Mesendoderm (in vitro differentiated cells): Measurements from ENCODE around the gene HTT.

Experiments
- DNase-seq: peaks from one replicate; pipeline ENCODE4 v3.0.0; 2013
- H2AK5ac ChIP-seq: 2 replicates; pipeline ENCODE4 v1.6.1; 2013; ENCODE audit warnings: low read length, inconsistent platforms
- H2BK120ac ChIP-seq: 2 replicates; pipeline ENCODE4 v1.6.1; 2013; ENCODE audit warnings: low read depth, mild to moderate bottlenecking, low read length, moderate library complexity, mixed read lengths
- H2BK15ac ChIP-seq: replicated peaks from 2 replicates; pipeline ENCODE4 v1.6.1; 2013; ENCODE audit warnings: low read depth, mild to moderate bottlenecking, moderate library complexity
- H2BK5ac ChIP-seq: 2 replicates; pipeline ENCODE4 v1.6.1; 2013; ENCODE audit warnings: low read length, inconsistent platforms
- H3K18ac ChIP-seq: 2 replicates; pipeline ENCODE4 v1.6.1; 2013; ENCODE audit warnings: mild to moderate bottlenecking, low read length, mixed read lengths
- H3K23ac ChIP-seq: one replicate; pipeline ENCODE4 v1.6.1; 2013; ENCODE audit warnings: low read length
- H3K27ac ChIP-seq: 2 replicates; pipeline ENCODE4 v1.5.1; 2013; ENCODE audit warnings: low read depth, mild to moderate bottlenecking, inconsistent platforms, low read length, moderate library complexity
- H3K27me3 ChIP-seq: 2 replicates; pipeline ENCODE4 v1.6.1; 2013; ENCODE audit warnings: low read length, control low read depth, mild to moderate bottlenecking, inconsistent platforms; ENCODE audit not compliant: insufficient read depth, poor library complexity
- H3K36me3 ChIP-seq: 2 replicates; pipeline ENCODE4 v1.6.1; 2013; ENCODE audit warnings: low read length, inconsistent platforms; ENCODE audit not compliant: control insufficient read depth, insufficient read depth
- H3K4ac ChIP-seq: one replicate; pipeline ENCODE4 v1.6.1; 2013; ENCODE audit warnings: low read depth, mild to moderate bottlenecking, low read length, moderate library complexity
- H3K4me1 ChIP-seq: 2 replicates; pipeline ENCODE4 v1.6.1; 2013; ENCODE audit warnings: low read depth, low read length, inconsistent platforms; ENCODE audit not compliant: control insufficient read depth
- H3K4me2 ChIP-seq: 2 replicates; pipeline ENCODE4 v1.6.1; 2013; ENCODE audit warnings: low read length
- H3K4me3 ChIP-seq: 2 replicates; pipeline ENCODE4 v1.5.1; 2013; ENCODE audit warnings: mild to moderate bottlenecking, low read length
- H3K56ac ChIP-seq: one replicate; pipeline ENCODE4 v1.6.1; 2013; ENCODE audit warnings: low read length
- H3K79me1 ChIP-seq: 2 replicates; pipeline ENCODE4 v1.6.1; 2013; ENCODE audit warnings: low read length, inconsistent platforms
- H3K79me2 ChIP-seq: 2 replicates; pipeline ENCODE4 v1.6.1; 2013; ENCODE audit warnings: mild to moderate bottlenecking, low read length; ENCODE audit not compliant: control insufficient read depth, insufficient read depth
- H3K9ac ChIP-seq: 2 replicates; pipeline ENCODE4 v1.6.1; 2013; ENCODE audit warnings: low read length, inconsistent platforms
- H4K5ac ChIP-seq: one replicate; pipeline ENCODE4 v1.6.1; 2013; ENCODE audit warnings: low read length
- H4K8ac ChIP-seq: one replicate; pipeline ENCODE4 v1.6.1; 2013; ENCODE audit warnings: low read depth, mild to moderate bottlenecking, control low read depth, low read length, moderate library complexity
- WGBS: extraction: QIAGEN DNeasy Blood & Tissue Kit; methylation state at CpG from one replicate; pipeline ENCODE4 v1.1.7; 2013; ENCODE audit warnings: low lambda C conversion rate, missing lambda C conversion rate; ENCODE audit not compliant: insufficient coverage; ENCODE audit errors: extremely low coverage; 5-methylcytosine and 5-hydroxymethylcytosine counted together

The HTT gene

GRCh38 chr4:3241898-3242524 is 167.5 kb downstream of the HTT start:
- Histone ChIP-seq H4K5ac (no peak overlapping the region), H3K4me2 (no peak overlapping the region), H4K8ac (no peak overlapping the region), H2BK120ac (no peak overlapping the region), H2BK15ac (no peak overlapping the region), H3K23ac (no peak overlapping the region), H3K79me2 (no peaks in the 10 kb centered on the region), H2BK5ac (no peak overlapping the region), H3K27ac (no peak overlapping the region), H3K56ac (no peak overlapping the region), H3K4ac (no peak overlapping the region), H3K36me3 (peaks cover 1% of the 10 kb centered on the region), H3K27me3 (no peaks in the 10 kb centered on the region), H3K79me1 (no peaks in the 10 kb centered on the region), H3K4me3 (no peak overlapping the region), H3K9ac (no peak overlapping the region), H3K4me1 (no peaks in the 10 kb centered on the region), H2AK5ac (no peak overlapping the region), H3K18ac (no peak overlapping the region)
- no peak for DNase-seq
- WGBS, result no CpG with 5 or more reads among the region's 17 CpGs

DNA sequence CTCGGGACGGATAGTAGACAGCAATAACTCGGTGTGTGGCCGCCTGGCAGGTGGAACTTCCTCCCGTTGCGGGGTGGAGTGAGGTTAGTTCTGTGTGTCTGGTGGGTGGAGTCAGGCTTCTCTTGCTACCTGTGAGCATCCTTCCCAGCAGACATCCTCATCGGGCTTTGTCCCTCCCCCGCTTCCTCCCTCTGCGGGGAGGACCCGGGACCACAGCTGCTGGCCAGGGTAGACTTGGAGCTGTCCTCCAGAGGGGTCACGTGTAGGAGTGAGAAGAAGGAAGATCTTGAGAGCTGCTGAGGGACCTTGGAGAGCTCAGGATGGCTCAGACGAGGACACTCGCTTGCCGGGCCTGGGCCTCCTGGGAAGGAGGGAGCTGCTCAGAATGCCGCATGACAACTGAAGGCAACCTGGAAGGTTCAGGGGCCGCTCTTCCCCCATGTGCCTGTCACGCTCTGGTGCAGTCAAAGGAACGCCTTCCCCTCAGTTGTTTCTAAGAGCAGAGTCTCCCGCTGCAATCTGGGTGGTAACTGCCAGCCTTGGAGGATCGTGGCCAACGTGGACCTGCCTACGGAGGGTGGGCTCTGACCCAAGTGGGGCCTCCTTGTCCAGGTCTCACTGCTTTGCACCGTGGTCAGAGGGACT is 168.8 kb downstream of the HTT start:
- no peak overlapping the region for H2BK15ac ChIP-seq
- H4K5ac ChIP-seq, result no peak overlapping the region
- no peak overlapping the region for H3K9ac ChIP-seq
- no peaks in the 10 kb centered on the region for H3K79me1 ChIP-seq
- H3K4me3 ChIP-seq, result no peak overlapping the region
- H3K27me3 ChIP-seq, result no peaks in the 10 kb centered on the region
- H3K23ac ChIP-seq, result no peak overlapping the region
- no peak for DNase-seq
- no peak overlapping the region for H3K27ac ChIP-seq
- no peak overlapping the region for H3K18ac ChIP-seq
- no peak overlapping the region for H2AK5ac ChIP-seq
- H3K4ac ChIP-seq, result no peak overlapping the region
- no peak overlapping the region for H4K8ac ChIP-seq
- H3K79me2 ChIP-seq, result no peaks in the 10 kb centered on the region
- no peak overlapping the region for H2BK5ac ChIP-seq
- no peak overlapping the region for H3K56ac ChIP-seq
- no peak overlapping the region for H3K4me2 ChIP-seq
- H2BK120ac ChIP-seq, result no peak overlapping the region
- no CpG with 5 or more reads among the region's 23 CpGs for WGBS
- H3K4me1 ChIP-seq, result no peaks in the 10 kb centered on the region
- H3K36me3 ChIP-seq, result peaks cover 1% of the 10 kb centered on the region

DNA sequence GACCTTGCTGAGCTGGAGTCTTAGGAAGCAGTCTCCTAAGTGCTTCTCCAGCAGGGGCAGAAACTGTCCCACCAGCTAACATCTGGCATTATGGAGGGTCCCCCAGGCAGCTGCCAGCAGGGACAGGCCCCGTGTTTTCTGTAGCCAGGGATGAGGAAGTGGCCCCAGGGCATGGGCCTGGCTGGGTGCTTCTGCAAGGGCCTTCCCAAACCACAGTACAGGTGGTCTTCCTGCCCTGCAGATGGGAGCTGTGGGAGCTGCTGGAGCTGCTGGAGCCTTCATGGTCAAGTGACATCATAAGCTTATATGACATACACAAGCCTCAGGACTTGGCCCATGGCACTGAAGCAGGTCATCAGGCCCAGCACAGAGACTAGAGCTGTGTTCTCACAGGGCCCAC is 169.5 kb downstream of the HTT start:
- H3K27ac ChIP-seq, result no peak overlapping the region
- H3K36me3 ChIP-seq, result peaks cover 1% of the 10 kb centered on the region
- DNase-seq, result no peak
- no peak overlapping the region for H2AK5ac ChIP-seq
- no peaks in the 10 kb centered on the region for H3K79me1 ChIP-seq
- H3K56ac ChIP-seq, result no peak overlapping the region
- no peak overlapping the region for H3K4me3 ChIP-seq
- no peak overlapping the region for H3K4me2 ChIP-seq
- H3K4me1 ChIP-seq, result no peaks in the 10 kb centered on the region
- no peaks in the 10 kb centered on the region for H3K27me3 ChIP-seq
- H3K9ac ChIP-seq, result no peak overlapping the region
- no peak overlapping the region for H4K5ac ChIP-seq
- H3K79me2 ChIP-seq, result no peaks in the 10 kb centered on the region
- WGBS, result no CpG with 5 or more reads among the region's 1 CpG
- H4K8ac ChIP-seq, result no peak overlapping the region
- H3K4ac ChIP-seq, result no peak overlapping the region
- no peak overlapping the region for H2BK15ac ChIP-seq
- H2BK5ac ChIP-seq, result no peak overlapping the region
- H3K18ac ChIP-seq, result no peak overlapping the region
- no peak overlapping the region for H3K23ac ChIP-seq
- no peak overlapping the region for H2BK120ac ChIP-seq

GRCh38 chr4:3244747-3245146 is 170.3 kb downstream of the HTT start:
- no CpG with 5 or more reads among the region's 9 CpGs for WGBS
- H3K79me1 ChIP-seq, result no peaks in the 10 kb centered on the region

GRCh38 chr4:3245676-3246075 is 171.2 kb downstream of the HTT start:
- Histone ChIP-seq H3K4me1 (no peaks in the 10 kb centered on the region), H3K27ac (no peak overlapping the region), H3K23ac (no peak overlapping the region), H3K27me3 (no peaks in the 10 kb centered on the region), H3K9ac (no peak overlapping the region), H3K4me3 (no peak overlapping the region), H3K79me1 (no peaks in the 10 kb centered on the region), H2BK5ac (no peak overlapping the region), H2BK120ac (no peak overlapping the region), H4K8ac (no peak overlapping the region), H3K56ac (no peak overlapping the region), H2BK15ac (no peak overlapping the region), H3K4me2 (no peak overlapping the region), H3K4ac (no peak overlapping the region), H4K5ac (no peak overlapping the region), H3K79me2 (no peaks in the 10 kb centered on the region), H3K36me3 (no peaks in the 10 kb centered on the region), H3K18ac (no peak overlapping the region), H2AK5ac (no peak overlapping the region)
- no CpG with 5 or more reads among the region's 6 CpGs for WGBS
- no peak for DNase-seq

More at GRCh38 chr4:3244747-3245146, 170.3 kb downstream of the HTT start:
- Histone ChIP-seq H4K8ac (no peak overlapping the region), H2BK120ac (no peak overlapping the region), H3K4ac (no peak overlapping the region), H3K27me3 (no peaks in the 10 kb centered on the region), H3K79me2 (no peaks in the 10 kb centered on the region), H2AK5ac (no peak overlapping the region), H3K18ac (no peak overlapping the region), H3K4me3 (no peak overlapping the region), H2BK5ac (no peak overlapping the region), H2BK15ac (no peak overlapping the region), H3K23ac (no peak overlapping the region), H3K4me2 (no peak overlapping the region), H3K36me3 (no peaks in the 10 kb centered on the region), H3K56ac (no peak overlapping the region), H3K9ac (no peak overlapping the region), H3K4me1 (no peaks in the 10 kb centered on the region), H3K27ac (no peak overlapping the region), H4K5ac (no peak overlapping the region)
- DNase-seq, result no peak
